ENCODE data around the gene SIVA1. TPM values are rescaled to one million over a fixed set of nuclear protein-coding genes. Genes with fewer than 3 reads are reported as not detected.
A peak's percentile ranks its signal among the peaks of the same experiment; 100 is the strongest.

Gene SIVA1
- total RNA-seq, 1 experiment from 2014 or later, result 249 TPM

GRCh38 chr14:104773505-104774452, 20.8 kb downstream of the SIVA1 start:
- H3K36me3 ChIP-seq (replicated peaks; ENCODE audit: control insufficient read depth, insufficient read depth, low read length), result peaks cover 16% of the 10 kb centered on the region
- DNase-seq, result peak; percentile 77
- H3K4me3 ChIP-seq (ENCODE audit: insufficient read depth, low read depth, low read length), result no peak overlapping the region
- no peaks in the 10 kb centered on the region for H3K27me3 ChIP-seq (ENCODE audit: control insufficient read depth, insufficient read depth, low read length)

- H3K4me3 ChIP-seq (ENCODE audit: insufficient read depth, low read depth, low read length), result no peak overlapping the region
- no peak for DNase-seq
- no peaks in the 10 kb centered on the region for H3K27me3 ChIP-seq (ENCODE audit: control insufficient read depth, insufficient read depth, low read length)
- H3K36me3 ChIP-seq (replicated peaks; ENCODE audit: control insufficient read depth, insufficient read depth, low read length), result peaks cover 16% of the 10 kb centered on the region
These were observed 21.6 kb downstream of the SIVA1 start for GRCh38 chr14:104774453-104775072.

- peaks cover 16% of the 10 kb centered on the region for H3K36me3 ChIP-seq (replicated peaks; ENCODE audit: control insufficient read depth, insufficient read depth, low read length)
These were observed 22.1 kb downstream of the SIVA1 start for GRCh38 chr14:104775073-104775489.

GRCh38 chr14:104776481-104776880, 23.5 kb downstream of the SIVA1 start:
- no peak for DNase-seq
- H3K27me3 ChIP-seq (ENCODE audit: control insufficient read depth, insufficient read depth, low read length), result no peaks in the 10 kb centered on the region
- H3K36me3 ChIP-seq (replicated peaks; ENCODE audit: control insufficient read depth, insufficient read depth, low read length), result peaks cover 13% of the 10 kb centered on the region
- H3K4me3 ChIP-seq (ENCODE audit: insufficient read depth, low read depth, low read length), result no peak overlapping the region

More at GRCh38 chr14:104775073-104775489, 22.1 kb downstream of the SIVA1 start:
- H3K4me3 ChIP-seq (ENCODE audit: insufficient read depth, low read depth, low read length), result no peak overlapping the region
- no peak for DNase-seq
- no peaks in the 10 kb centered on the region for H3K27me3 ChIP-seq (ENCODE audit: control insufficient read depth, insufficient read depth, low read length)

GRCh38 chr14:104776961-104777807, 24.2 kb downstream of the SIVA1 start:
- peak; percentile 87 for DNase-seq
- Histone ChIP-seq H3K27me3 (ENCODE audit: control insufficient read depth, insufficient read depth, low read length) (no peaks in the 10 kb centered on the region), H3K36me3 (replicated peaks; ENCODE audit: control insufficient read depth, insufficient read depth, low read length) (peaks cover 6% of the 10 kb centered on the region), H3K4me3 (ENCODE audit: insufficient read depth, low read depth, low read length) (no peak overlapping the region)

- no peak for DNase-seq
- peaks cover 2% of the 10 kb centered on the region for H3K36me3 ChIP-seq (replicated peaks; ENCODE audit: control insufficient read depth, insufficient read depth, low read length)
- no peak overlapping the region for H3K4me3 ChIP-seq (ENCODE audit: insufficient read depth, low read depth, low read length)
These were observed 24.9 kb downstream of the SIVA1 start for GRCh38 chr14:104777808-104778249.

GRCh38 chr14:104778694-104779331, 25.9 kb downstream of the SIVA1 start:
- Histone ChIP-seq H3K4me3 (ENCODE audit: insufficient read depth, low read depth, low read length) (no peak overlapping the region), H3K27me3 (ENCODE audit: control insufficient read depth, insufficient read depth, low read length) (no peaks in the 10 kb centered on the region), H3K36me3 (replicated peaks; ENCODE audit: control insufficient read depth, insufficient read depth, low read length) (no peaks in the 10 kb centered on the region; the same call in none of the 2 replicates)
- peak; percentile 79 for DNase-seq

More at GRCh38 chr14:104777808-104778249, 24.9 kb downstream of the SIVA1 start:
- no peaks in the 10 kb centered on the region for H3K27me3 ChIP-seq (ENCODE audit: control insufficient read depth, insufficient read depth, low read length)

GRCh38 chr14:104779776-104780512, 27.0 kb downstream of the SIVA1 start:
- DNase-seq, result no peak

GRCh38 chr14:104780513-104781030, 27.6 kb downstream of the SIVA1 start:
- Histone ChIP-seq H3K27me3 (ENCODE audit: control insufficient read depth, insufficient read depth, low read length) (no peaks in the 10 kb centered on the region), H3K36me3 (replicated peaks; ENCODE audit: control insufficient read depth, insufficient read depth, low read length) (no peaks in the 10 kb centered on the region; the same call in 1 of the 2 replicates), H3K4me3 (ENCODE audit: insufficient read depth, low read depth, low read length) (no peak overlapping the region)
- DNase-seq, result no peak

More at GRCh38 chr14:104779776-104780512, 27.0 kb downstream of the SIVA1 start:
- Histone ChIP-seq H3K36me3 (replicated peaks; ENCODE audit: control insufficient read depth, insufficient read depth, low read length) (no peaks in the 10 kb centered on the region; the same call in none of the 2 replicates), H3K4me3 (ENCODE audit: insufficient read depth, low read depth, low read length) (no peak overlapping the region), H3K27me3 (ENCODE audit: control insufficient read depth, insufficient read depth, low read length) (no peaks in the 10 kb centered on the region)

- H3K27me3 ChIP-seq (ENCODE audit: control insufficient read depth, insufficient read depth, low read length), result no peaks in the 10 kb centered on the region
- no peaks in the 10 kb centered on the region for H3K36me3 ChIP-seq (replicated peaks; ENCODE audit: control insufficient read depth, insufficient read depth, low read length)
- DNase-seq, result no peak
- no peak overlapping the region for H3K4me3 ChIP-seq (ENCODE audit: insufficient read depth, low read depth, low read length)
These were observed 28.5 kb downstream of the SIVA1 start for GRCh38 chr14:104781271-104782077.

GRCh38 chr14:104782086-104782807, 29.3 kb downstream of the SIVA1 start:
- DNase-seq, result no peak
- Histone ChIP-seq H3K4me3 (ENCODE audit: insufficient read depth, low read depth, low read length) (no peak overlapping the region), H3K36me3 (replicated peaks; ENCODE audit: control insufficient read depth, insufficient read depth, low read length) (no peaks in the 10 kb centered on the region), H3K27me3 (ENCODE audit: control insufficient read depth, insufficient read depth, low read length) (no peaks in the 10 kb centered on the region)

- H3K4me3 ChIP-seq (ENCODE audit: insufficient read depth, low read depth, low read length), result no peak overlapping the region
- H3K27me3 ChIP-seq (ENCODE audit: control insufficient read depth, insufficient read depth, low read length), result no peaks in the 10 kb centered on the region
- H3K36me3 ChIP-seq (replicated peaks; ENCODE audit: control insufficient read depth, insufficient read depth, low read length), result no peaks in the 10 kb centered on the region; the same call in 1 of the 2 replicates
- DNase-seq, result no peak
These were observed 29.8 kb downstream of the SIVA1 start for GRCh38 chr14:104782808-104783139.

Measured in H7 (cell line).